Thyroid gland (tissue), 4 donors: ENCODE data around the gene CDKN2B.

Experiments
- CTCF ChIP-seq, 6 experiments: fragments of 200-600 bp in 3 of 6; fragments of 450-650 bp in 3 of 6; sonication (generic) in 3 of 6; IDR thresholded peaks; one replicate each; pipeline ENCODE4 v1.5.1; 2016 to 2019; ENCODE audit warnings: antibody characterized with exemption in 6 of 6, mild to moderate bottlenecking in 2 of 6, inconsistent platforms in 1 of 6, moderate library complexity in 1 of 6
- POLR2A ChIP-seq, 2 donors: fragments of 450-650 bp; IDR thresholded peaks; one replicate each; pipeline ENCODE4 v1.6.1; 2017; ENCODE audit warnings: antibody characterized with exemption in 2 of 2, mild to moderate bottlenecking in 2 of 2, moderate library complexity in 1 of 2

- TF ChIP-seq CTCF (IDR thresholded peaks at IDR 0.05), result no peak
- TF ChIP-seq POLR2A (IDR thresholded peaks at IDR 0.05), result no peak
Observed at GRCh38 chr9:22045423-22045822, 36.3 kb upstream of the CDKN2B start.
